GM12892 (cell line): ENCODE results near the gene ZHX3.

ENCODE experiments used
- POLR2A ChIP-seq: IDR thresholded peaks from 2 replicates; pipeline ENCODE4 v1.6.1; 2011; ENCODE audit warnings: low read depth, low read length, control low read depth
- POLR2AphosphoS5 ChIP-seq: IDR thresholded peaks from 2 replicates; pipeline ENCODE4 v1.6.1; 2011; ENCODE audit warnings: low read depth, low read length, control low read depth
- TAF1 ChIP-seq: IDR thresholded peaks from 2 replicates; pipeline ENCODE4 v1.6.1; 2011; ENCODE audit warnings: low read depth, mild to moderate bottlenecking, control low read depth, low read length, borderline replicate concordance

DNA sequence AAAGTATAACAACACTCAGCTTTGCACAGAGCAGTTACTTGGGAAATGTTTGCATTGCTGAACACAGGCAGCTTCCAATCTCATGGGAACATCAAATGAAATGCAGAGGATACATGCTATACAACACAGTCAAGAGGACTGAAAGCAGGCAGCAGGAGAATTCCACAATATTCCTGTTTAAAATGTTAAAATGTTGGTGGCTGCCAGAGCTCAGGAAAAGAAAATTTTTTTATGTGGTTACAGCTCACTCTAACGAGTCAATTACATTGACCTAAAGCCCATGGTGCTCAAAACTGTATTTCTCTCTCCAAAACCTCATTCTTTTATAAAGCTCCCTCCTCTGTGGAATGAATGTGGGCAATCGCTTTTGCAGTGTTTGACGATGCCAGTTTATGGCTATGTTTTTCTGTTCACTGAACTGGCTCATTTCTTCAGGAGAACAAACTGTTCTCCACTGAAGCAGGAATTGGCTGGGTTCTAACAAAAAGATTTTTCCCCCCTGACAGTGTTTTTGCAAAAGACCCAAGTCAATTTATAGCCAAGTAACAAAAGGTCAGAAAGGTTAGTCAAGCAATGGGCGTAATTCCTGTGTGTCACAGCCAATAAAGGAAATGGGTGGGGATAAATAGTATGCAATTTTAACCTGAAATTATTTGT lies 69.0 kb downstream of the ZHX3 start:
- no peak for TF ChIP-seq POLR2A
- TF ChIP-seq POLR2AphosphoS5: no peak
- TF ChIP-seq TAF1: no peak
